GM12878 (cell line): ENCODE results near the gene TTLL6. TPM values are rescaled to one million over a fixed set of nuclear protein-coding genes. Genes with fewer than 3 reads are reported as not detected.
A peak's percentile ranks its signal among the peaks of the same experiment; 100 is the strongest.

Source experiments
- BMI1 ChIP-seq: fragments of 450-650 bp; IDR thresholded peaks from 2 replicates; pipeline ENCODE4 v1.6.1; 2016; ENCODE audit warnings: mild to moderate bottlenecking, moderate library complexity, borderline replicate concordance
- DPF2 ChIP-seq: fragments of 450-650 bp; IDR thresholded peaks from 2 replicates; pipeline ENCODE4 v1.6.1; 2017; ENCODE audit warnings: mild to moderate bottlenecking
- ESRRA ChIP-seq: IDR thresholded peaks from 2 replicates; pipeline ENCODE4 v1.6.1; 2012; ENCODE audit warnings: mild to moderate bottlenecking, low read length, improper control_type of control experiment
- HCFC1 ChIP-seq: fragments of 150-350 bp; IDR thresholded peaks from 2 replicates; pipeline ENCODE4 v1.6.1; 2014; ENCODE audit warnings: low read length
- IKZF2 ChIP-seq, 2 experiments: fragments of 450-650 bp; IDR thresholded peaks; 2 replicates each; pipeline ENCODE4 v1.6.1; 2017; ENCODE audit warnings: mild to moderate bottlenecking in 2 of 2, moderate library complexity in 2 of 2
- JUNB ChIP-seq: IDR thresholded peaks from 2 replicates; pipeline ENCODE4 v1.6.1; 2016; ENCODE audit warnings: antibody characterized with exemption, mild to moderate bottlenecking
- KDM1A ChIP-seq: fragments of 200-600 bp; sonication (generic); IDR thresholded peaks from 2 replicates; pipeline ENCODE4 v1.6.1; 2016; ENCODE audit warnings: borderline replicate concordance
- LARP7 ChIP-seq: fragments of 450-650 bp; IDR thresholded peaks from 2 replicates; pipeline ENCODE4 v1.6.1; 2017; ENCODE audit warnings: mild to moderate bottlenecking
- NBN ChIP-seq: fragments of 450-650 bp; IDR thresholded peaks from 2 replicates; pipeline ENCODE4 v1.6.1; 2016
- NFXL1 ChIP-seq: fragments of 450-650 bp; IDR thresholded peaks from 2 replicates; pipeline ENCODE4 v1.6.1; 2017; ENCODE audit warnings: antibody characterized with exemption, mild to moderate bottlenecking, borderline replicate concordance
- NRF1 ChIP-seq: conservative IDR thresholded peaks from 2 replicates; pipeline ENCODE4 v1.6.1; 2011; ENCODE audit warnings: mild to moderate bottlenecking, low read depth, low read length, improper control_type of control experiment
- PAX8 ChIP-seq: fragments of 450-650 bp; IDR thresholded peaks from 2 replicates; pipeline ENCODE4 v1.6.1; 2017; ENCODE audit warnings: mild to moderate bottlenecking, moderate library complexity
- RELB ChIP-seq: fragments of 450-650 bp; IDR thresholded peaks from 2 replicates; pipeline ENCODE4 v1.6.1; 2017; ENCODE audit warnings: low read depth, mild to moderate bottlenecking, moderate library complexity
- SMC3 ChIP-seq: IDR thresholded peaks from 2 replicates; pipeline ENCODE4 v1.6.1; 2011; ENCODE audit warnings: low read length, improper control_type of control experiment, borderline replicate concordance
- SUZ12 ChIP-seq: fragments of 200-600 bp; sonication (generic); IDR thresholded peaks from one replicate; pipeline ENCODE4 v1.6.1; 2018; ENCODE audit warnings: antibody characterized with exemption, mild to moderate bottlenecking; ENCODE audit not compliant: unreplicated experiment
- YY1 ChIP-seq: IDR thresholded peaks from 2 replicates; pipeline ENCODE4 v1.6.1; 2011; ENCODE audit warnings: low read depth, mild to moderate bottlenecking, low read length
- ZBTB4 ChIP-seq: fragments of 450-650 bp; formaldehyde crosslinking; IDR thresholded peaks from 2 replicates; pipeline ENCODE4 v1.4.0; 2022; ENCODE audit warnings: mild to moderate bottlenecking, moderate library complexity
- ZNF384 ChIP-seq: IDR thresholded peaks from 2 replicates; pipeline ENCODE4 v1.6.1; 2012; ENCODE audit warnings: low read depth, mild to moderate bottlenecking, low read length, improper control_type of control experiment, borderline replicate concordance
- ZNF622 ChIP-seq: fragments of 450-650 bp; IDR thresholded peaks from 2 replicates; pipeline ENCODE4 v1.6.1; 2017; ENCODE audit warnings: mild to moderate bottlenecking, inconsistent platforms
- polyA plus RNA-seq, 11 experiments: library from polyadenylated mRNA; depleted of rRNA in 4 of 11; unstranded in 6 of 11; stranded (reverse) in 5 of 11; fragments of >200 nt; fragmentation: Nextera tagmentation in 4 of 11; fragmentation: Illumina TruSeq in 1 of 11; extraction: Ambion mirVana in 4 of 11; extraction: Trizol in 1 of 11; gene quantifications; 1 replicate in 1 of 11; 2 replicates in 10 of 11; pipeline versions ENCODE4 v1.2.1 to v1.2.3, GENCODE V29; 2011 to 2016; ENCODE audit warnings: inconsistent platforms in 2 of 11, missing spikeins in 2 of 11, low read depth in 1 of 11
- total RNA-seq, 4 experiments: library from RNA; depleted of rRNA in 3 of 4; stranded (reverse); fragments of >200 nt in 3 of 4; fragmentation: Illumina TruSeq in 1 of 4; extraction: Trizol in 1 of 4; gene quantifications; 2 replicates each; pipeline versions ENCODE4 v1.2.1 to v1.2.3, GENCODE V29; 2013 to 2021
- TF ChIP-seq, protein P1 (sequence below): fragments of 450-650 bp; IDR thresholded peaks from 2 replicates; pipeline ENCODE4 v1.6.1; 2016; ENCODE audit warnings: mild to moderate bottlenecking
- TF ChIP-seq, protein P2 (sequence below): fragments of 450-650 bp; IDR thresholded peaks from 2 replicates; pipeline ENCODE4 v1.6.1; 2017; ENCODE audit warnings: mild to moderate bottlenecking, moderate library complexity

TTLL6 gene
- total and polyA plus RNA-seq, 10 of the 15 experiments (the other 5 are each of a cell fraction or from before 2014, with no cell fraction given) = 0.06 to 0.36 (median 0.13) TPM; not detected in 4

DNA sequence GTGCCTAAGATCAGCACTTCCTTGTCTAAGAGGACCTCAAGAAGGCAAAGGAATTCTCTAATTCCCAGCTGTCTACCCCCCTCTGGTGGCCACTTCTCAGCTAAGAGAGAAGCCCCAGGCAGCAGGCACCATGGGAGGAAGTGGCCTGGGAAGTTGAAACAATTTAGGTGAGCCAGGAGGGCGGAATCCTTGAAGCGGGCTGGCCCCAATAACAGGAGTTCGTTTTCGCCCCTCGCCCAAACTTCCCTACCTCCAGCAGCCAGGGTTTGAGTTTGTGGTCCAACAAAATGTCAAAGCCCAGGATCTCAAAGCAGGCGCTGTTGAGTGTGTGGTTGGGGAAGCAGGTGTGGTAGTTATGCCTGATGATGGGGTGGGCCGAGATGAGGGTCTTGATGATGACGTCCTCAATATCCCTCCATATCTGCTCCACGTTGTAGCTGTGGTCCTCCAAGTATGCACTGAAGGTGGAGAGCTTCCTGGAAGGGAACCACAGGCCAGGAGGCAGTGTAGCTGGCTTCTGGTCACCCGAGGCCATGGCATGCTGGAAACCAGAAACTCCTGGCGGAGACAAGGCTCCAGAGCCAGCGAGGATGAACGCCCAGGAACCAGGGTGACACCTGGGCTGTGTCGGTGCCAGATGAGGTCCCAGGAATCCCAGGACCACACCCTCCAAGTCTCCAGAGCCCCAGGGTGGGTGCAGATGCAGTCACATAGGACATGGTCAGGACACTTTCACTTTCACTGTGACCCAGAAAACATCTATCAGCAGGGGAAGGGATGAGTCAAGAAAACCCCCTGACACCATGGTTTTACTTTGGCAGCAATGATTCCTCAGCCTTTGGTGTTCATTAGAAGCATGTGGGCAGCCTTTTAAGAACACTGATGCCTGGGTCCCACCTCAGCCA is 25.6 kb downstream of the TTLL6 start (continued):
- TF ChIP-seq, protein P1, sequence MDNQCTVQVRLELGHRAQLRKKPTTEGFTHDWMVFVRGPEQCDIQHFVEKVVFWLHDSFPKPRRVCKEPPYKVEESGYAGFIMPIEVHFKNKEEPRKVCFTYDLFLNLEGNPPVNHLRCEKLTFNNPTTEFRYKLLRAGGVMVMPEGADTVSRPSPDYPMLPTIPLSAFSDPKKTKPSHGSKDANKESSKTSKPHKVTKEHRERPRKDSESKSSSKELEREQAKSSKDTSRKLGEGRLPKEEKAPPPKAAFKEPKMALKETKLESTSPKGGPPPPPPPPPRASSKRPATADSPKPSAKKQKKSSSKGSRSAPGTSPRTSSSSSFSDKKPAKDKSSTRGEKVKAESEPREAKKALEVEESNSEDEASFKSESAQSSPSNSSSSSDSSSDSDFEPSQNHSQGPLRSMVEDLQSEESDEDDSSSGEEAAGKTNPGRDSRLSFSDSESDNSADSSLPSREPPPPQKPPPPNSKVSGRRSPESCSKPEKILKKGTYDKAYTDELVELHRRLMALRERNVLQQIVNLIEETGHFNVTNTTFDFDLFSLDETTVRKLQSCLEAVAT = no peak
- TF ChIP-seq IKZF2 (IDR thresholded peaks at IDR 0.05) = peak; percentile 65 to 76; a peak in 2 of 4 replicates
- no peak for TF ChIP-seq SUZ12
- no peak for TF ChIP-seq PAX8
- no peak; the same call in 1 of the 2 replicates for TF ChIP-seq RELB
- no peak for TF ChIP-seq NRF1
- no peak for TF ChIP-seq ESRRA
- peak; percentile 42; the same call in 1 of the 2 replicates for TF ChIP-seq DPF2
- TF ChIP-seq KDM1A = no peak
- TF ChIP-seq HCFC1 = no peak
- TF ChIP-seq SMC3 = peak; percentile 64
- TF ChIP-seq ZBTB4 = no peak
- TF ChIP-seq, protein P2, sequence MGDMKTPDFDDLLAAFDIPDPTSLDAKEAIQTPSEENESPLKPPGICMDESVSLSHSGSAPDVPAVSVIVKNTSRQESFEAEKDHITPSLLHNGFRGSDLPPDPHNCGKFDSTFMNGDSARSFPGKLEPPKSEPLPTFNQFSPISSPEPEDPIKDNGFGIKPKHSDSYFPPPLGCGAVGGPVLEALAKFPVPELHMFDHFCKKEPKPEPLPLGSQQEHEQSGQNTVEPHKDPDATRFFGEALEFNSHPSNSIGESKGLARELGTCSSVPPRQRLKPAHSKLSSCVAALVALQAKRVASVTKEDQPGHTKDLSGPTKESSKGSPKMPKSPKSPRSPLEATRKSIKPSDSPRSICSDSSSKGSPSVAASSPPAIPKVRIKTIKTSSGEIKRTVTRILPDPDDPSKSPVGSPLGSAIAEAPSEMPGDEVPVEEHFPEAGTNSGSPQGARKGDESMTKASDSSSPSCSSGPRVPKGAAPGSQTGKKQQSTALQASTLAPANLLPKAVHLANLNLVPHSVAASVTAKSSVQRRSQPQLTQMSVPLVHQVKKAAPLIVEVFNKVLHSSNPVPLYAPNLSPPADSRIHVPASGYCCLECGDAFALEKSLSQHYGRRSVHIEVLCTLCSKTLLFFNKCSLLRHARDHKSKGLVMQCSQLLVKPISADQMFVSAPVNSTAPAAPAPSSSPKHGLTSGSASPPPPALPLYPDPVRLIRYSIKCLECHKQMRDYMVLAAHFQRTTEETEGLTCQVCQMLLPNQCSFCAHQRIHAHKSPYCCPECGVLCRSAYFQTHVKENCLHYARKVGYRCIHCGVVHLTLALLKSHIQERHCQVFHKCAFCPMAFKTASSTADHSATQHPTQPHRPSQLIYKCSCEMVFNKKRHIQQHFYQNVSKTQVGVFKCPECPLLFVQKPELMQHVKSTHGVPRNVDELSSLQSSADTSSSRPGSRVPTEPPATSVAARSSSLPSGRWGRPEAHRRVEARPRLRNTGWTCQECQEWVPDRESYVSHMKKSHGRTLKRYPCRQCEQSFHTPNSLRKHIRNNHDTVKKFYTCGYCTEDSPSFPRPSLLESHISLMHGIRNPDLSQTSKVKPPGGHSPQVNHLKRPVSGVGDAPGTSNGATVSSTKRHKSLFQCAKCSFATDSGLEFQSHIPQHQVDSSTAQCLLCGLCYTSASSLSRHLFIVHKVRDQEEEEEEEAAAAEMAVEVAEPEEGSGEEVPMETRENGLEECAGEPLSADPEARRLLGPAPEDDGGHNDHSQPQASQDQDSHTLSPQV = no peak
- 0 out of 2 replicates have a peak, but pooled peaks have one; percentile 7 for TF ChIP-seq YY1
- TF ChIP-seq BMI1 = no peak
- TF ChIP-seq ZNF384 = no peak
- no peak for TF ChIP-seq NFXL1
- TF ChIP-seq NBN = no peak
- TF ChIP-seq LARP7 = no peak
- TF ChIP-seq JUNB = peak; percentile 78
- TF ChIP-seq ZNF622 = no peak
